NCI-H446 treated with DMSO at 0.1 percent for 48 hours (cell line): ENCODE data around the gene ORC4.
"Not testable (repeated sequence)": the region's sequence is repeated elsewhere in the genome, so short reads cannot be mapped to it uniquely, and the experiment has no call there.

Source experiments
- DNase-seq: peaks from one replicate; lab custom pipeline; 2025; lab: John Stamatoyannopoulos, UW

ORC4 gene

DNA sequence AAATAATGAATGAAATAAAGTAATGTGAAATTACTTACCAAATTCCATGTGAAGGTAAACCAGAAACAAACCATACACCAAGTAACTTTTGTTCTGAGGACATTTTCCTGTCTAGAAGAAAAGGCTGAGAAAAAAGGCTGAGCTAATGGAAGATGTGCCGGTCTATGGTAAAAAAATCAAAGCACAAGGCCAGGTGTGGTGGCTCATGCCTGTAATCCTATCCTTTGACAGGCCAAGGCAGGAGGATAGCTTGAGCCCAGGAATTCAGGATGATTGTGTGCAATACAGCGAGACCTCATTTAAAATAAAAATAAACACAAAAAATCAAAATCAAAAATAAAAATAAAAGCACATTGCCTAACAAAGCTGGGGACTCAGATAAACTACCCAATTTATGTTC is 6.7 kb downstream of the ORC4 start:
- DNase-seq = no peak

DNA sequence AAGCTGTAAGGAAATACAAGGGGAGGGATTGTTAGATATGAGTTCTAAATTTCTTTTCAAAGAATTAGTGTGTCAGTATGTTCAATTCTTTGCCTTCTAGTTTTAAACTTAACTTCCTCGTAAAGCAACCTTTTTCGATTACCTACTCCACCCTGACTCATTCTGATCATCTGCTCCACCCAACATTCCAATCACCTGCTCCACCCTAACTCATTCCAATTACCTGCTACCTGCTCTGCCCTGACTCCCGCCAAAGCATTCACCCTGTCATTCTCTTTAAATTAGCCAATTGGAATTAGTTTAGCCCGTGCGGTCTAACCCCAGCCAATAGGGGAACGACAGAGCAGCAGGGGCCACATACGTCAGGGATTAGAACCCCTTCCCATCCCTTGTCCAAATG is 12.1 kb downstream of the ORC4 start:
- DNase-seq = not testable (repeated sequence)

DNA sequence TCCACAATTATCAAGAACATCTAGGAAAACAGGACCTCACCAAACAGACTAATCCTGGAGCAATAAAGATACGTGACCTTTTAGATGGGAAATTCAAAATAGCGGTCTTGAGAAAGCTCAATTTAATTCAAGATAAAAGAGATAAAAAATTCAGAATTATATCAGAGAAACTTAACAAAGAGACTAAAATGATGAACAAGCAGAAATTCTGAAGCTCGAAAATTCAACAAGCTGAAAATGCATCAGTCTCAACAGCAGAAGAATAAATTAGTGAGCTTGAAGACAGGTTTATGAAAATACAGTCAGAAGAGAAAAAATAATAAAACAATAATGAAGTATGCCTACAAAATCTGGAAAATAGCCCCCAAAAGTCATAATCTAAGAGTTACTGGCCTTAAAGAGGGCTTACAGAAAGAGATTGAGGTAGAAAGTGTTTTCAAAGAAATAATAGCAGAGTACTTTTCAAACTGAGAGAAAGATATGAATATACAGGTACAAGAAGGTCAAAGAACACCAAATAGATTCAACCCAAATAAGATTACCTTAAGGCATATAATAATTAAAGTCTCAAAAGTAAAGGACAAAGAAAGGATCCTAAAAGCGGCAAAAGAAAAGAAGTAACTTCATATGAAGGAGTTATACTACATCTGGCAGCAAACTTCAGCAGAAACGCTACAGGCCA is 13.2 kb downstream of the ORC4 start:
- no peak for DNase-seq

DNA sequence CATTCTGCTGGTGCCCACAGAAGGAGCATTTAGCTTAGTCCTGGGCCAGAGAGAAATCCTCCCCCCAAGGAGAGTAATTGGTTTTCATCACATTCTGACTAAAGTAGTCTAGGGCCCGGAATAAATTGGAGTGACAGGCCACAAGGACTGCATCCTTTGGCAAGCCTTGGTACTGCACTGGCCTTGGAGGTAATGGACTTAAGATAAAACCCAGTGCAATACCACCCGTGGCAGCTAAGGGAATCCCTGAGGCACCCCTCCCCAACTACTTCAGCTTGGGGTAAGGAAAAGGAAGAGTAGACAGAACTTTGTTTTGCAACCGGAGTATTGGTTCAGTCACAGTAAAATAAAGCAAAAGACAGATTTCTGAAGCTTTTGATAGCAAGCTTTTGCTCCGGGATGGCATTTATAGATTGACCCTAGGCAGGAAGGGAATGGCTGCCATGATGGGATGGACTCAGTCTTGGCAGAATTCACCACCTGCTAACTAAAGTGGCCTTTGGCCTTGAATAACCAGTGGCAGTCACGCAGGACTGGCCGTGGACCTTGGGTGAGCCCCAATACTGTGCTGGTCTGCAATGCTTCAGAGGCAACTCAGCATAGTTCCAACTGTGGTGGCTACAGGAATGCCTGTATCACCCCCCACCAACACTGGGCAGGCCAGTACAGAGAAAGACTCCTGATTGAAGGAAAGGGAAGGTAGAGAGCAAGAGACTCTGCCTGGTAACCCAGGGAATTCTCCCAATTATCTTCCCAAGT is 14.1 kb downstream of the ORC4 start:
- no peak for DNase-seq

DNA sequence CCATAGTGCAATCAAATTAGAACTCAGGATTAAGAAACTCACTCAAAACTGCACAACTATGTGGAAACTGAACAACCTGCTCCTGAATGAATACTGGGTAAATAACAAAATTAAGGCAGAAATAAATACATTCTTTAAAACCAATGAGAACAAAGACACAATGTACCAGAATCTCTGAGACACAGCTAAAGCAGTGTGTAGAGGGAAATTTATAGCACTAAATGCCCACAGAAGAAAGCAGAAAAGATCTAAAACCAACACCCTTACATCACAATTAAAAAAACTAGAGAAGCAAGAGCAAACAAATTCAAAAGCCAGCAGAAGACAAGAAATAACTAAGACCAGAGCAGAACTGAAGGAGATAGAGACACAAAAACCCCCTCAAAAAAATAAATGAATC is 18.1 kb downstream of the ORC4 start:
- not testable (repeated sequence) for DNase-seq

DNA sequence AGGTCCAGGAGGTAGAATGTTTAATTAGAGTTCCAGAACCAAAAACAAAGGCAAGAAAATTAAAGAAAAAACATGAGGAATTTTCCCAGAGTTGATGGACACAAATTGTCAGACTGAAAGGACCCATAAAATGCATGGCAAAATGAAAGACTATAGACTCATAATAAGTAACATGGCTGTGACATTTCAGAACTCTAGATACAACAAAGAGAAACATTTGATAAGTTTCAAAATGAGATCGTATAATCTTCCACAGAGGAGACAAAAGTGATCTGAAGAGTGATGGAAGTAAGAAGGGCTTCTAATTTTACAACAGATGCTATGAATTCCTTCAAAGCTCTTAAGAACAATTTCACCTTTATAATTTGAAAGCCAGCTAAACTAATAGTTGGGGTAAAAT is 20.4 kb downstream of the ORC4 start:
- DNase-seq = no peak

DNA sequence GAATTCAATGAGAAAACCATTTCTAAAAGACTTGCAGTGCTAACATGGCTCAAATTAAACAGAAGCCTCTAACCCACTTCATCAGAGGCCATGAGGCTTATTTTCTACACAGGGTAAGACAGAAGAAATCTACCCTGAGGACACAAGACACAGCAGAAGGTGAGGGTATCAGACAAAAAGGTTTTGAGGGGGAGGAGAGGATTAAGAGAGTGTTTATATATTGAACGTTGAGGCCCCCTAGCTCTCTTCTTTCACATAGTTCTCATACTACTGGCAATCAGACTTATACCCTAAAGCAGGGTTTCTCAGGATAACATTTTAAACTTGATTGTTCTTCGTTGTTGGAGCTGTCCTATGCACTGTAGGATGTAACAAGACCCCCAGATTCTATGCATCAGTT is 21.4 kb downstream of the ORC4 start:
- DNase-seq = no peak

DNA sequence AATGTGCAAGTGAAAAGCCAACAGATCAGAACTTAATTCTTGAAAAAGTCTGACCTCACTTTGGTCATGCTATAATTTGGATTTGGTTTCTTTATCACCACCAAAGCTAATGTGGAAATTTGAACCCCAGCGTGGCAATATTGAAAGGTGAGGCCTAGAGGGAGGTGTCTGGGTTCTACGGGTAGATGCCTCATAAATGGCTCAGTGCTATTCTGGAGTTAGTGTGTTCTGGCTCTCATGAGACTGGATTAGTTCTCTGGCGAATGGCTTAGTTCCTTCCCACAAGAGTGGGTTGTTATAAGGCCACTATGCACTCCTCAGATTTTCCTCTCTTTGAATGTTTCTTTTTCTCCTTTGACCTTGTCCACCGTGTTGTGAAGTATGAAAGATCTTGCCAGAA is 22.3 kb downstream of the ORC4 start:
- DNase-seq = no peak

DNA sequence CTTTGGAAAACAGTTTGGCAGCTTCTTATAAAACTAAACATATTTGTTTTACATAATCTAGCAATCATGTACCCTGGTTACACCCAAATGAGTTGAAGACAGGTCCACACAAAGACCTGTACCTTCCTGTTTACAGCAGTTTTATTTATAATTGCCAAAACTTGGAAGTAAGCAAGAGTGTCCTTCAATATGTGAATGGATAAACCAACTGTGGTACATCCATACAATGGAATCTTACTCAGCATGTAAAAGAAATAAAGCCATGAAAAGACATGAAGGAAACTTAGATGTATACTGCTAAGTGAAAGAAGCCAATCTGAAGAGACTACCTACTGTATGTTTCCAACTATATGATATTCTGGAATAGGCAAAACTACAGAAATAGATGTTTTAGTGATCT is 23.7 kb downstream of the ORC4 start:
- DNase-seq = no peak

DNA sequence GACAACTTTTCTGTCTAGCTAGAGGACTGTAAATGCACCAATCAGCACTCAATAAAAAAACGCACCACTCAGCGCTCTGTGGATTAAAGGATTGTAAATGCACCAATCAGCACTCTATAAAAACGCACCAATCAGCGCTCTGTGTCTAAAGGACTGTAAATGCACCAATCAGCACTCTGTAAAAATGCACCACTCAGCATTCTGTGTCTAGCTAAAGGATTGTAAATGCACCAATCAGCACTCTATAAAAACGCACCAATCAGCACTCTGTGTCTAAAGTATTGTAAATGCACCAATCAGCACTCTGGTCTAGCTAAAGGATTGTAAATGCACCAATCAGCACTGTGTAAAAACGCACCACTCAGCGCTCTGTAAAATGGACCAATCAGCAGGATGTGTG is 25.6 kb downstream of the ORC4 start:
- not testable (repeated sequence) for DNase-seq

DNA sequence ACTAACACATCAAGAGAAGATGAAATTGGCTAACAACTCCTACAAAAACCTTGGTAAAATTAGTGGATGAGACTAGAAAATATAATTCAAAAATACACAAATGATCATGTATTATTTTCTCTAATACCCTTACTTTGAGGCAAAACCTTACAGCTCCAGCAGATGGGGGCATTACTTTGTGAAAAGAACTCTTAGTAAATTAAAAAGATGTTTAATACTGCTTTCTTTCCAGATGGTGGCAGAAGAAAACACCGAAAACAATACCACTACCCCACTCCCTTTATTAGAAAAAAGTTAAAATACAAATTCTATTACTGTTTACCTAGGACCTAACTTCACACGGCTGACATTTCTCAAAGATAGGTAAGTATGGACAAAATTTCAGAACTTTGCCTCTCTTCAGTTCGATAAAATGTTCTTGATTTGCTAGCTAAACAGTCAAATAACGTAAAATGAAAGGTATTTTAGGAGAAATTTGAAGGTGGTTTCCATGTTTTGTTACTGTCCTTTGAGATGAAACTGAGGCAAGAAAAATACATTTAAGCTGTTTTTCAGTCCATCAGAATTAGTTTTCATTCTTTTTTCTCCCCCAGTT is 30.6 kb downstream of the ORC4 start:
- DNase-seq = peak; percentile 28

DNA sequence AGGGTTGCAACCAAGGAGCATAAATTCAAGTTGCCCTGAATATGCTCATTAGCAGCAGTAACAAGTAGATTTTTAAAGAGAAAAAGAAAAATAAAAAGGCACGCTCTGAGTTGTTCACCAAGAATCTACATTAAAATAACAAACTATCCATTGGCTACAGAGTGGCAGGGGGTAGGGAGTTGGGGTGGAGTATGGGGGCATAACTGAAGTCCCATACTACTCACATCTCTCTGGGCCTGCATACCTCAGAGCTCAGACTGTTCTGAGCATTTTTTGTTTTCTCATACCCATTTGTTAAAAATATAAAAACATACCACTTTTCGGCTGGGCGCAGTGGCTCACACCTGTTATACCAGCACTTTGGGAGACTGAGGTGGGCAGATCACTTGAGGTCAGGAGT is 31.4 kb downstream of the ORC4 start:
- no peak for DNase-seq

DNA sequence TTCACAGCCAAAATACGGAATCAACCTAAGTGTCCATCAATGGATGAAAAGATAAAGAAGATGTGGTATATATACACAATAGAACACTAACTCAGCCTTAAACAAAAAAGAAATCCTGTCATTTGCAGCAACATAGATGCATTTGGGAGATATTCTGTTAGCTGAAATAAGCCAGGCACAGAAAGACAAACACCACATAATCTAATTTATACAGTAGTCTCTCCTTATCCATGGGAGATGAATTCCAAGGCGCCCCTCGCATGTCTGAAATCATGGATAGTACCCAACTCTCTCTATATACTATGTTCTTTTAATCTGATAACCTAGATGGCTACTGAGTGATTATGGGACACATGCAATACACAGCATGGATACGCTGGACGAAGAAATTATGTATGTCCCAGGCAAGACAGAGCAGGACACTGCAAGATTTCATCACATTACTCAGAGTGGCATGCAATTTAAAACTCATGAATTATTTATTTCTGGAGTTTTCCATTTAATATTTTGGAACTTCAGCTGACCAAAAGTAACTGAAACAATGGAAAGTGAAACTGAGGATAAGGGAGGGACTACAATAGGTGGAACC is 39.5 kb downstream of the ORC4 start:
- DNase-seq = no peak

DNA sequence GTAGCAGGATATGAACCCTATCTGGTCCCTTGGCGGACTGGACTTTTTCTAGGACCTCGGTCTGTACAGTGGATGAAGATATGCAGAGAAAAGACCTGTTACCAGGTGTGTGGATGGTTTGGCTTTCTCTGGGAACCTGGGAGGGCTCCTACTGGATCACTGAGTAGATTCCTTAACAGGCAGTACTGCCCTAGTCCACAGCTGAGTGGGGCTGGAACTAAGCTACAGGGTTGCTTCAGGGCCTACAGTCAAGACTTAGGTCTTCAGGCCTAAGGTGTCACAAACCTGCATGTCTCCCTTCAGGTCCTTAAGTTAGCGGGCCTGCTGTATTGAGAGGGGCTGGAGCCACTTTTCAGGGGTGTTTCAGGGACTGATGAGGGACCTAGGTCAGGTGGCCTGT is 42.9 kb downstream of the ORC4 start:
- DNase-seq = no peak

DNA sequence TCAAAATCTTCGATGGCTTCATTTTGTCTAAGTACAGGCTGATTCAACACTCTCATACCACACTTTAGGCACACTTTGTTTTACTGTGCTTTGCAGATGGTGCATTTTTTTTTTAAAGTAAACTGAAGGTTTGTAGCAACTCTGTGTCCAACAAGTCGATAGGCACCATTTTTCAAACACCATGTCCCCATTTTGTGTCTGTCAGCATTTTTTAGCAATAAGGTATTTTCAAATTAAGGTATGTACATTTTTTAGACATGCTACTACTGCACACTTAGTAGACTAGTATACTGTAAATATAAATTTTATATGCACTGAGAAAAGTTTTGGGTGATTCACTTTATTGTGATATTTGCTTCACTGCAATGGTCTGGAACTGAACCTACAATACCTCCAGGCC is 44.4 kb downstream of the ORC4 start:
- no peak for DNase-seq

DNA sequence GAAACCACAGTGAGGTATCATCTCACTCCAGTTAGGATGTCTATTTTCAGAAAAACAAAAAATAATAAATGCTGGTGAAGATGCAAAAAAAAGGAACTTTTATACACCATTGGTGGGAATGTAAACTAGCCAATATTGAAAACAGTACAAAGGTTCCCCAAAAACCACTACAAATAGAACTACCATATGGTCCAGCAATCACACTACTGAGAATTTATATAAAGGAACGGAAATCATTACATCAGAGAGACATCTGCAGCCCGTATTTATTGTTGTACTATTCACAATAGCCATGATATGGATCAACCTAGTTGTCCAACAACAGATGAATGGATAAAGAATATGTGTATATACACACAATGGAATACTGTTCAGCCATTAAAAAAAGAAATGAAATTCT is 52.0 kb downstream of the ORC4 start:
- no peak for DNase-seq

DNA sequence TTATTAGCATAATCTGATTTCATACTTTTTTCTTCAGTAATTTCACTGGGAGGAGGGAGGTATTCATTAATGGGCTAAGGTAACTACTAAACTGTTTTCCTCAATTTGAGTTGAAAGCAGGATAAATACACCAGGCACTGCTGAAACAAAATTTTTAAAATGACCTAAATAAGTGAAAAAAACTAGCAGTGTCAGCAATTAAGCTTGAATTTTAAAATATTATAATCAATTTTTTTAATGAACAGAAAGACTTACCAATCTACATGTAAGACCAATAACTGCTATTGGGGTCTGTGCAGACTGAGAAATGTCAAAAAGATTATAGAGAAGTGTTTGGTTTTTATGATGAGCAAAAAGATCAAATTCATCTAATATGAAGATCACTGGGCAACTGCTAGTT is 68.4 kb downstream of the ORC4 start:
- DNase-seq = no peak

DNA sequence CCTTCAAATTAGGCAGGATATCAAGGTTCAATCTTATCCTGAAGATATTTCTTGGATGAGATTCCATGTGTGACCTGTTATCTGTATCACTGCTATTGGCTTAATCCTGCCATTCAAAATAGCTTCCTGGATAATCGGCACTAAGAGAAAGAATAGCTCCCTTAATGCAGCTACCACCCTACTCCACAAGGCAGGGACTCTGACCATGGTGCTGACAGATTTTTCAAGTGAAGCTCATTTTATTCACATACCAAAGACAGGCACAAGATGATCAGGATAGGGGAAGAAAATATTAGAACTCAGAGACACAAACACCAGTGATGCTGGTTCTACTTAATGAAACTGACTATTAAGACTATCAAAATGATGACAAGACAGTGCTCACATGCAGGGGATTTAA is 74.9 kb downstream of the ORC4 start:
- DNase-seq = no peak

DNA sequence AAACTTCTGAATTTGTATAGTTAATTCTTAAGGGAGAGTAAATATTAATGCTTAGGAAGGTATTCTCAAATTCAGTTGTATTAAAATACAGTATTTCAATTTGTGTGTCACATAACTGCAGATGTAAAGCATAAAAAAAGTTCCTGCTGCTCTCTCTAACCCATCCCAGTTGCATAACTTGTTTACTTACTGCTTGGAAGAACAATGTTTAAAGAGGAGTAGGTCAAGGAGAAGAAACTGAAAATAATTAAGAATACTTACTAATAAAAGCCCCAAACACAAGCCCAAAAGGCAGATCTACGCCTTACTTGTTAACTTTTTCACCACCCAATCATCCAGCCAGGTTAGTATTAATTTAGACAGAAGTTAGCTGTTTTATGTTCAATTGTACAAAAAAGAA is 81.2 kb downstream of the ORC4 start:
- DNase-seq = no peak

DNA sequence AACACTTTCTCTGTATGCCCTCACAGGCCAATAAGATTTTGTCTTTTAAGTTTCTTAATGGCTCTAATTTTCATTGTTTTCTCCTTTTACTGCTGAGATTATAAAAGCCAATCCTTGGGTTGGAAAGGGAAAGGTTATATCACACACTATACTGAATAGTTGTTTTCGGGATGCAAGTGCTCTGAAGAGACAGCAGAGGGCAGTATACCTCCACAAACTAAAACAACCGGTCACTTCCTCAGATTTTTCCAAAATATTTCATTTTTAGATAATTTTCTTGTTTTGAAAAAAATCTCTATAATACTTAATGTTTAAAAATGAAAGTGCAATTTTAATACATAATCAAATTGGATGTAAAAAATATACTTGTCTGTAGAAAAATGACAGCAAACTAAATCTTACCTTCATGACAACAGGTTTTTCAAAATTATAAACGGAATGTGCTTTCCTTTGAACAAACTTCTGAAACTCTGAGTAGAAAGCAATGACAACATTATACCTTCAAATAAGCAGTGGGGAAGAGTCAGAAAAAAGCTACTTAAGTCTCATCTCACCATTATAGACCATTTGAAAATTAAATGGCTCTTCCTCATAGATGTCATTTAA is 82.7 kb downstream of the ORC4 start:
- peak; percentile 22 for DNase-seq

DNA sequence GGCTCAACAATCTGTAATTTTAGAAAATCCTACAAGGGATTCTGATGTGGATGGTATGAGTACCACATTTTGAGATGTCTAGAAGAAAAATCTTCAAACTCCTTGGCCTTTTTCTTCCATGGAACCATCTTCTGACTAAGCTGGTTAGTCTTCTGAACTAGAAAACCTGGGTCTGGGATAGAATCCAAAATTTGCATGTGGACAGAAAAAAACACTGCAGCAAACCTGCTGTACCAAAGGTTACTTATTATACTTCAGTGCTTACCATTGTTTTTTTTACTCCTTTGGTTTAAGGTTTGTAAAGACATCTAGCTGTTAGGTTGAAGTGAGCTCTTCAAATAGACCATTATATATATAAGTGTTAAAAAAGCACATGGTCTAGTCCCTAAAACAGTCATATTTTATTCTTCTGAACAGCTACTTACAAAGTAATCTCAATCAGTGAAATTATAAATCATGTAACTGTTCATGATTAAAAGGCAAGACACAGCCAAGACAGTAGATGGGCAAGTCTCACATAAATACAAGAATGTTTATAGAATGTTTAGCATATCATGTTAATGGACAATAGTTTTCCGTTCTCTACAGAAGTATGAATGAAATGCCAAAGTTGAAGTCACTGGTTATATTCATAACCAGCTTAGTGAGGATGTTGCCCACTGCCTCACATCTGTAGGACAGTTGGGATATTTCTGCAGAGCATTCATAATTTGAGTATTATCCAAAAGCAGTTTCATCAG is 85.5 kb downstream of the ORC4 start:
- DNase-seq = no peak

DNA sequence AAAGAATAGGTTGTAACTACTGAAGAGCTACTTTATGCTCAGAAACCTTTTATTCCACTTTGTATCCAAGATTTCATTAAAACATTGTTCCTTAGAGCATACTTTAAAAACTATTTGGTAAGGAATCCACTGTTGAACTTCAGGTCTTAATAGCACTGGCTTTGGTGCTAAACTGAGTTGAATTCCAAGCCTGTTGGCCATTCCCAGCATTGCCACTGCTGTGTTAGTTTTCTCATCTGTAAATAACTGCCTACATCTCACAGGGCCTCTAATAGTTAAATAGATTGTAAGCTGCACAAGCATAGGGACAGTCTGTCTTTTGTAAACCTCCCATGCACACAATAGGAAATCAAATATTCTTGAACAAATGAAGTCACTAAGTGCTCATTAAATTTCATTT is 86.6 kb downstream of the ORC4 start:
- no peak for DNase-seq
